ENCODE data around the gene FAM50A.
"Not testable (repeated sequence)": the region's sequence is repeated elsewhere in the genome, so short reads cannot be mapped to it uniquely, and the experiment has no call there.

Gene FAM50A

DNA sequence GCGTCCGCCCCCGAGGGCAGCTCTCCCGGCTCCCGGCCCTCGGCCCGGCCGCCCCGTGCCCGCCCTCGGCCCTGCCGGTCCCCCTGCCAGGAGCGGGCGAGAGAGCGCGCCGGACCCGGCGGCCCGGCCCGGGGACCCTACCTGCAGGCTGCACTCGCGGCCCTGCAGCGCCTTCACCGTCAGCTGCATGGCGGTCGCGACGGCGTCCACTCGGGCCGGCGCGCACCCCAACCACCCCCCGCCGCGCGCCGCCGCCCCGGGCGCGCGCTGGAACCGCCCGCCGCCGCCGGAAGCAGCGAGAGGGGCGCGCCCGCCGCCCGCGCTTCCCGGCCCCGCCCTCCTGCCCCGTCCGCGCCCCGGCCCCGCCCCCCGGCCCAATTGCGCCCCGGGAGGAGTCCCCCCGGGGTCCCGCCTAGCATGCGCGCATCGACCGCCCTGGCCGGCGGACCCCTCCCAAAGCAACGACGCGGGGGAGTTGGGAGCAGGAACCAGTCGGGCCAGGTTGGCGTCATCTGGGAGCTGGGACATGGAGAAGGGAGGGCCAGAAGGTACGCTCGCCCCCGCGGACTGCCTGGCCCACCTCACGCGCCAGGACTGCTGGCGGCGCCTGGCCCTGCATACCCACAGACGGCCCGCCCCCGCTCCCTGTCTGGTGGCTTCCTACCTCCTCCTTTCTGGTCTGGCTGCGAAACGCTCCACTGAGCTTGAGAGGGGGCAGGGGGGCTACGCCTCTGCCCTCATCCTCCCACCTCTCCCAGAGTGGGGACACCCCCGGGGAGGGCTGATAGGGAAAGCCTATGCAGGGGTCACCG lies 42.7 kb downstream of the FAM50A start, which contains the start of gene UBL4A:
Gene UBL4A, minus strand, starts transcription at position 220 of the 812 bp plus-strand sequence. Its CDS starts 31 bp downstream, at position 189.
- no peak for DNase-seq

DNA sequence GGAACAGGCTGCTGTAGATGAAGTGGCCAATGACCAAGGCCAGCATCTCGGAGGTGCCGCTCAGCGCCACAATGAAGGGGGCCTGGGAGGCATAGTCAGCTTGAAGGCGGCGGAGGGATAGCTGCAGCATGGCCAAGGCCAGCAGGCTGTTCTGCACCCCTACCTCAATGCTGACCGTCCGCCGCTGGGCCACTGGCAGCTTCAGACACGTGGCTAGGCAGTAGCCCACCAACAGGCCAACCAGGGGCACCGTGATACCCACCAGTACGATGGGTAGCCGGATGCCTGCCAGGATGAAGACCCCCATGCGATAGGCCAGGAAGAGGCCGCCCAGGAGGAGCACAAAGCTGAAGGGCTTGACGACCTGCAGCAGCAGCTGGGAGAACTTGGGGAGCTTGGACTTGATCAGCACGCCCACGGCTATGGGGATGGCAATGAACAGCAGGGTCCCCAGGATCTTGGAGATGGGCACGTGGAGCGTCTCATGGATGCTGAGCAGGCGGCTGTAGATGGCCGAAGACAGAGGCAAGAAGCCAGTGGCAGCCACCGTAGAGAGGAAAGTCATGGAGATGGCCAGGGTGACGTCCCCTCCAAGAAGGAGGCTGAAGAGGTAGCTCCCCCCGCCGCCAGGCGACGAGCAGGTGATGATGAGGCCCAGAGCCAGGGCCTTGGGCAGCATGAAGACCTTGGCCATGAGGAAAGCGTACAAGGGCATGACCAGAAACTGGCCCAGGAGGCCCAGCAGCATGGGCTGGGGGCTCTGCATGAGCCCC lies 43.8 kb downstream of the FAM50A start:
- no peak for DNase-seq

DNA sequence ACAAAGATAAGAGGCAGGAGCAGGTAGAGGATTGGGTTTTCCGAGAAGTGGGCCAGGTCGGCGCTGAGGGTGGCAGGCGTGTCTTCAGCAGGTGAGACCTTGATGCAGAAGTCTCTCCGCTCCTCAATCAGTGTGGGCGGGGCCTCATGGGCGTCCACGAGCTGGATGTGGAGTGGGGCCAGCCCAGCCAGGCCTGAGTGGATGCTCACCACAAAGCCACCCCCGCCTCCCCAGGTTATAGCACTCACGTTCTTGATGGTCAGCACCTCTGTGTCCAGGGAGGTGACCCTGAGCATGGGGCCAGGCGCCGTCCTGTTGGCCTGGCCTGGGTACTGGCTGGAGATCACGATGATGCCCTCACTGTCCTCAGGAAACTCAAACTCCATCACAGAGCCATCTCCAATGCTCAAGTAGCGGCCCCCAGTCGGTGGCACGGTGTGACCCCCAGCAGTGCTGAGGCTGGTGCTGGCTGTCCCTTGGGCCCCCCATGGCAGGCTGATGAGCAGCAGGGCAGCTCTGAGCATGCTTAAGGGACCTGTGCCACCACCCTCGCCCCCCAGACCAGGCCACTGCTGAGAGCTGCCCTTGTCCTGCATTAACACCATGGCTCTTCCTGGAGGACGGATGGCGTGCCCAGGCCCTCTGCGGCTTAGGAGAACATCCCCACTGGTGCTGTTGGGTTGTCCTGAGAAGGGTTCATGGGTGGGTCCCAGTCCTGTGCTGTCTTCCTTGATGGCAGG lies 44.6 kb downstream of the FAM50A start:
- no peak for DNase-seq

DNA sequence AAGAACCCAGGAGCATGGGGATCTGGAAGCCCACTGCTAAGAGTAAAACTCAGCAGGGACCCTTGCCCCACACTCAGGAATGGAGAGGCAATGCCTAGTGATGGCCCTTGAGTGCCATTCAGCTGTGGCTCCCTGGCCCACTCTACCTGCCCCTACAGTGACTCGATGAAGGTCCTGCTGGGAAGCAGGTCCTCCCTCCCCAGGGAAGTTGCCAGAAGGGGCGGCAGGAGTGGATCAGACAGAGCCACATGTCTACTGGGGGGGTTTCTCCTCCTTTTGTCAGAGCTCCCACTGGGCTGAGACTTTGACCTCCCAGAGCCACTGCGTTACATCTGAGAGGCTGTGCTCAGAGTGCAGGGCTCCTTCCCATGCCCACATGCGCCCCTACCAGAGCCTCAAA lies 45.2 kb downstream of the FAM50A start:
- DNase-seq = no peak

DNA sequence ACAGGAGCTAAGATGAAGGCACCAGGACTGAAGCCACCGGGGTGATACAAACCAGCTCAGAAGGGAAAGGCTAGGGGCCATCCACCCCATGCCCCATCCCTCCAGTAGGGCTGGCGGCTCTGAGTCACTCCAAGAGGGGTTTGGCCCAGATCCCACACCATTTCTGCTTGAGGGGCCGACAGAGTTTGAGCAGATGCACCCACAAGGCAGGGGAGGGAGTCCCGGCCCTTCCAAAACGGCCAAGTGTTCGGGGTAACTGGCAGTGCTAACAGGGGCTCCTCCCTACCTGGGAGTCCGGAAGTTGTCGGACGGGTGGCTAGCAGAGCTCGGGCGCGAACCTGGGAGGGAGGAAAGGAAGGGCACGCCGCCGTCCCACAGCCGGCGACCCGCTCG lies 46.1 kb downstream of the FAM50A start:
- no peak for DNase-seq

DNA sequence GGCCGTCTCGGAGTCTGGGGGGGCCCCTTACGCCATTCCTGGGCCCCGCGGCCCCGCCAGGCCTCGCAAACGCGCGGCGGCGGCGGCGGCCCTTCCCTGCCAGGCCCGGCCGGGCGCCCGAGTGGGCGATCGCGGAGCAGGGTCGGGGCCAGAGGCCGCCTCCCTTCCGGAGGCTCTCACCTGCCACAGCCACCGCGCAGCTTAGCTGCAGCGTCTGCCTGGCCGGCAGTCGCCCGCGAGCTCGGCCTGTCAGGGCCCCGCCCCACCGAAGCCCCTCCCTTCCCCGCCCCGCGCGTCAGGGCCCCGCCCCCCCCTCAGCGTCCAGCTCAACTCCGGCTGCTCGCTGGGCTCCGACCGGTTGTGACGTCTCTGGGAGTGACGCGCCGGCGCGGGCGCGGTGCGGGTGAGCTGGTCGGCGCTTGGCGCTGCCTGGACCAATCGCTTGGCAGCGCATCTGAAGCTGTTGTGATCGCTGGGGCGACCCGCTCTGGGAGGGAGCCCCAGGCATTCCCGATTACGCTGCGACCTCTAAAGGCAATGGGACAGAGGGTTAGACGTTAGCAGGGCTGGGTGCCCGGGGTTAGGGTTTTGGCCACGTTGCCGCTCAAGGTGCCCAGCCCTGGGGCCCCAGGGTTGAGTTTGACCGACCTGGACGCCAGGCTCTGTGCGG lies 46.6 kb downstream of the FAM50A start, which contains the start of gene SLC10A3:
Gene SLC10A3, minus strand, starts transcription at position 216 of the 670 bp plus-strand sequence. CDS start 1,689 bp downstream, outside the sequence.
- DNase-seq = peak; percentile 77

DNA sequence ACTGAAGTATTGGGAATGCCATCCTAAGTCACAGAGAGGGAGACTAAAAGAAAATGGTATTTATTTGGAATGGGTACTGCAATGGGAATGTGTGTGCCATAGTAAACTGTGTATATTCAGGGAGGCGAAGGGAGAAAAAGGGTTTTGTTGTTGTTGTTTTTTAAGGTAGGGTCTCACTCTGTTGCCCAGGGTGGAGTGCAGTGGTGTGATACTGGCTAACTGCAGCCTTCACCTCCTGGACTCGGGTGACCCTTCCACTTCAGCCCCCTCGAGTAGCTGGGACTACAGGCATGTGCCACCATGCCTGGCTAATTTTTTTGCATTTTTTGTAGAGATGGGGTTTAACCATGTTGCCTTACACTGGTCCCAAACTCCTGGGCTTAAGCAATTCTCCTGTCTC lies 50.8 kb downstream of the FAM50A start:
- no peak for DNase-seq

DNA sequence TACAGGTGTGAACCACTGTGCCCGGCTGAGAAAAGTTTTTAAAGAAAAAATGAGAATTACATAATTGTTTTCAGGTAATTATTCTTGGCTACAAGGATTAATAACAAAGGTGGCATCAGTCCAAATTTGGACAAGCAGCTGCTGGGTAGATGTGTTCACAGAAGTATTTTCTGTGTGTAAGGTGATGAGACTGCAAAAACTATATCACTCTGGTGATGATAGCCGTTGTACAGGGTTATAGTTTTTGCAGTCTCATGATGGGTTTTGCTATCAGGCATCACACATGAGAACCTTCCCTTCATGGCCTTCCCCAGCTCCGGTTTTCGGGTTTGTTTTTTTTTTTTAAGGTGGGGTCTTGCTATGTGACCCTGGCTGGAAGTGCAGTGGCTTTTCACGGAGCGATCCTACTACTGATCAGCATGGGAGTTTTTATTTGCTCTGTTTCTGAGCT lies 51.6 kb downstream of the FAM50A start:
- DNase-seq = no peak

DNA sequence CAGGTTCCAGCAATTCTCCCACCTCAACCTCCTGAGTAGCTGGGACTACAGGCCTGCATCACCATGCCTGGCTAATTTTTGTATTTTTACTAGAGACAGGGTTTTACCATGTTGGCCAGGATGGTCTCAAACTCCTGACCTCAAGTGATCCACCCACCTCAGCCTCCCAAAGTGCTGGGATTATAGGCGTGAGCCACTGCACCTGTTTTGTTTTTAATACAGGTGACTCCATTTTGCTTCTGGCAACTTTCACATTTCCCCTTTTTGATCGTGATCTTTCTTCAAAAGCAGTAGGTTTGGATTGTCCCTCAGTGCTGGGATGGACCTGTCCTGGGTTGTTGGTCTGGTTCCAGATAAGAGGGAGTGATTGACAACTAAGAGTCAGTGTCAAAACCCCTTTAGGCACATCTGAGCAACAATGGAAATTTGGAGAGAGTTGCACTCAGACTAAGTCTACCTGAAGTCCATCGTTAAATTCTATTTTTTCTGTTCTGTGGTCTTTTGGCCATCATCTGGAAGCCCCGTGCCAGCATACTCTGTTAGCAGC lies 52.7 kb downstream of the FAM50A start:
- DNase-seq = not testable (repeated sequence)
